Choroid plexus epithelial cell (primary cell): ENCODE measurements around the gene TMEM143.
"Not testable (repeated sequence)": the region's sequence is repeated elsewhere in the genome, so short reads cannot be mapped to it uniquely, and the experiment has no call there.

Experiments used
- DNase-seq: peaks from one replicate; pipeline ENCODE4 v3.0.0-alpha.2; 2010; ENCODE audit warnings: low read depth
- H3K4me3 ChIP-seq: 2 replicates; pipeline ENCODE4 v1.5.1; 2011; ENCODE audit warnings: low read depth, mild to moderate bottlenecking, control low read depth, low read length, moderate library complexity
- CTCF ChIP-seq: conservative IDR thresholded peaks from 2 replicates; pipeline ENCODE4 v1.5.1; 2011; ENCODE audit warnings: low read depth, mild to moderate bottlenecking, control low read depth, inconsistent platforms, low read length, moderate library complexity

TMEM143 gene

GRCh38 chr19:48378194-48378570, 14.4 kb upstream of the TMEM143 start:
- TF ChIP-seq CTCF, result no peak
- no peak for DNase-seq

DNA sequence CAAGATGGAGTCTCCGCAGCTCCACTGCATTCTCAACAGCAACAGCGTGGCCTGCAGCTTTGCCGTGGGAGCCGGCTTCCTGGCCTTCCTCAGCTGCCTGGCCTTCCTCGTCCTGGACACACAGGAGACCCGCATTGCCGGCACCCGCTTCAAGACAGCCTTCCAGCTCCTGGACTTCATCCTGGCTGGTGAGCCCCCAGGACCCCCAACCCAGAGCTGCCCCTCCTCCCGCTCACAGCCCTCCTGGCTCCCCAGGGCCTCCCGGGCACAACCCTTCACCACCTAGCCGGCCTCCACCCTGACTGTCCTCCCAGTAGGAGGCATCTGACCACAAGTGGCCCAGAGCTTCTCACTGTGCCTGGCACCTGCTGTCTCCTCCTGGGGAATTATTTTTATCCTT, 9.8 kb upstream of the TMEM143 start:
- no peak overlapping the region for H3K4me3 ChIP-seq
- TF ChIP-seq CTCF, result no peak
- no peak for DNase-seq

More at GRCh38 chr19:48378194-48378570, 14.4 kb upstream of the TMEM143 start:
- H3K4me3 ChIP-seq, result no peak overlapping the region

DNA sequence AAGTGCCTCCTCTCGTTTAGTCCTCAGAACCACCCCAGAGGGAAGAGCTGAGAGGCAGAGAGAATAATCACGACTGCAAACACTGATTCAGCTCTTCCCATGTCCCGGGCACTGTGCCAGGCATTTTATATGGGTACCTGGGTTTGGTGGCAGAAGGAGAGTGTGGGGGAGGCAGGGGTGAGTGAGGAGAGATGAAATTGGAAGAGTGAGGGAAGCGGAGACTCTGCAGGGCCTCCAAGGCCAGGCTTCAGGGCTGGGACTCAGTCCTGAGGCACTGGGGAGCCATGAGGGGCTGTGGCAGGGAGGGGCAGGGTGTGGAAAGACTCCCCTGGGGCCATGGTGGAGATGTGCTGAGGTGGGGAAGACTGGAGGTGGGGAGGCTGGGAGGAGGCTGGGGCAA, 9.2 kb upstream of the TMEM143 start:
- no peak for DNase-seq
- H3K4me3 ChIP-seq, result no peak overlapping the region

GRCh38 chr19:48371771-48372170, 8.0 kb upstream of the TMEM143 start:
- DNase-seq, H3K4me3 ChIP-seq: not testable (repeated sequence)

More for the DNA sequence above, 9.2 kb upstream of the TMEM143 start:
- TF ChIP-seq CTCF, result no peak

DNA sequence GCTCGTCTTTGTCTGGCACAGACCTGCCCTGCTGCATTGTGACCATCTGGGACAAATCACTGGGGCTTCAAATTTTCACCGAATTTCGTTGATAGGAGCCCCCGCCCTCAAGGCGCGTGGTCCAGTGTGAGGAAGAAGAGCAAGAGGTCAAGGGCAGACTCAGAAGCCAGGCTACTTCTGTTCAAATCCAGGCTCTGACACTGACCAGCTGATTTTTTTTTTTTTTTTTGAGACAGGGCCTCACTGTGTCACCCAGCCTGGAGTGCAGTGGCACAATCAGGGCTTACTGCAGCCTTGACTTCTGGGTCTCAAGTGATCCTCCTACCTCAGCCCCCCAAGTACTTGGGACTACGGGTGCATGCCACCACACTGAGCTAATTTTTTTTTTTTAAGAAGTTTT, 7.6 kb upstream of the TMEM143 start:
- H3K4me3 ChIP-seq, result no peak overlapping the region
- DNase-seq, result no peak
- no peak for TF ChIP-seq CTCF

GRCh38 chr19:48370955-48371354, 7.2 kb upstream of the TMEM143 start:
- no peak for TF ChIP-seq CTCF
- H3K4me3 ChIP-seq, result no peak overlapping the region
- DNase-seq, result no peak

DNA sequence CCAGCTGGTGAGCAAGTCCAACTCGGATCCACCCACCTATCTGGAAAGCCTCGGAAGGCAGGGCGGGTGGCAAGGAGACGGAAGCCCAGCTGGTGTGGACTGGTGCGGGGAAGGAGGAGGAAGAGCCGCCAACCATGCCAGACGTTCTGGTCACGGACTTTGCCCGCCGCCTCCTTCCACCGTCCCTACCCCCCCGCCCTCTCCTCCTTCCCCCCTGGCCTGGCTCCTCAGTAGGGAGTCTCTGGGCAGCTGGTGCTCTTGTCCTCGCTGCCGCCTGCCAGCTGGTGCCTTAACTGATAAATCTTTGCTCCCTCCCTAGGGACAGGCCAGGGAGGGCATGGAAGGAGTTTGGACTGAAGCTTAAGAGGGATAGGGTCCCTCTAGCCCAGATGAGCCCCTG, 5.2 kb upstream of the TMEM143 start:
- TF ChIP-seq CTCF, result no peak
- H3K4me3 ChIP-seq, result no peak overlapping the region
- no peak for DNase-seq

GRCh38 chr19:48367855-48368254, 4.1 kb upstream of the TMEM143 start:
- TF ChIP-seq CTCF, result no peak
- DNase-seq, result no peak
- H3K4me3 ChIP-seq, result no peak overlapping the region
